ENCODE measurements around the gene VRTN. TPM values are rescaled to one million over a fixed set of nuclear protein-coding genes. Genes with fewer than 3 reads are reported as not detected.
A peak's percentile ranks its signal among the peaks of the same experiment; 100 is the strongest.

VRTN gene
- total RNA-seq: not detected

DNA sequence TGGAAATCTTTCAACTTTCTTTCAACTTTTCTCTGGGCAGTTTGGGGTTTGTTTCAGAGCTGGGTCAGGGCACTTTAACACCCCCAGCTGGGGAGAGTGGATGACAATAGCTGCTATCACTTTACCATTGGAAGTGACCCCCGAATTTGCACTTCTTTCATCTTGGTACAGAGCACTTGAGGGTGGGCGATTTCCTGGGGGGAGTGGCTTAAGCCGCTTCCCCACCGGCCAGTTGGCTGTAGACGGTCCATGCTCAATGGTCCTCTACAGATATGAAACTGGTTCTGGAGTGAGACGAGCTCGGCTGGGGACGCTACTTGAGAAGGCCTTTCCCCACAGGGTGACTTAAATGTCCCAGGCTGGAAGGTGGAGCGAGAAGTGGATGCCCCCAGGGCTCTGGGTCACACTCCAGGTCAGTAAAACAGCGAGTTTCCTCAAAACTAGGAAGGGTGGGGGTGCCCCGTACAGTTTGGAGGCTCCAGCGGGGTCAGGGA lies at the start of gene VRTN:
Gene VRTN (plus strand): TSS at position 231 of the 494 bp plus-strand sequence. CDS start 8,313 bp downstream, outside the sequence.
- H3K27me3 Mint-ChIP-seq: peaks cover 16% of the 10 kb centered on the region
- no peaks in the 10 kb centered on the region for H3K36me3 Mint-ChIP-seq
- H3K4me1 Mint-ChIP-seq: no peaks in the 10 kb centered on the region
- DNase-seq (no peak), ATAC-seq (ENCODE audit: low read depth) (no peak)
- H3K9me3 Mint-ChIP-seq: no peaks in the 10 kb centered on the region
- H3K27ac Mint-ChIP-seq: no peak within 1 kb of the TSS
- POLR2A ChIA-PET: no interaction called here
- no peak within 1 kb of the TSS for H3K4me3 Mint-ChIP-seq

GRCh38 chr14:74299061-74299545 lies 49.2 kb upstream of the VRTN start:
- Mint-ChIP-seq H3K27ac (peak overlapping the region; percentile 64), H3K4me3 (peak overlapping the region; percentile 2), H3K9me3 (no peaks in the 10 kb centered on the region), H3K4me1 (peaks cover 17% of the 10 kb centered on the region), H3K36me3 (peaks cover 3% of the 10 kb centered on the region), H3K27me3 (no peaks in the 10 kb centered on the region)
- POLR2A ChIA-PET: no interaction called here
- ATAC-seq (ENCODE audit: low read depth): no peak
- no peak for DNase-seq

GRCh38 chr14:74301594-74302151 lies 46.6 kb upstream of the VRTN start:
- POLR2A ChIA-PET: no interaction called here
- H3K4me1 Mint-ChIP-seq: peaks cover 17% of the 10 kb centered on the region
- no peak for ATAC-seq (ENCODE audit: low read depth)
- peak overlapping the region; percentile 99 for H3K4me3 Mint-ChIP-seq
- DNase-seq: no peak
- H3K36me3 Mint-ChIP-seq: peaks cover 3% of the 10 kb centered on the region
- peak overlapping the region; percentile 96 for H3K27ac Mint-ChIP-seq
- no peaks in the 10 kb centered on the region for H3K27me3 Mint-ChIP-seq
- no peaks in the 10 kb centered on the region for H3K9me3 Mint-ChIP-seq

DNA sequence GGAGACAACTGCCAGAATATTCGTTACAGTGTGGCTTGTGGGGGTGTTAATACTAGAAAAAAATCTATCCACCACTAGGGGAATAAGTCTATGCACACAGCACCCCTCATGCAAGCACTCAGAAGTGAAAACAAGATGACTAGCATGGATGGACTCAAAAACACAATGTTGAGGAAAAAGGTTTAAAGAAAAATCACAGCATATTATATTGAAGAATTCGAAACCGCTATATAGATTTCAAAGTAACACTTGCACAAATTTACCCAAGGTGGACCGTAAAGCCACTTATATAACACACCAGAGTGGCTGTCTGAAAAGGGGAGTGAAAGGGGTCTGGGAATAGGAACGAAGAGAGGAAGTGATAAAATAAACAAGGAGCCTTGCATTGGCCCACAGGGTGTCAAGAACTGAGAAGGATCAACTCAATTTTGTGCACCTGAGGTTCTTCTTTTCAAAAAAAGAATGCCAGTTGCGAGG lies 46.1 kb upstream of the VRTN start:
- H3K4me3 Mint-ChIP-seq: peak overlapping the region; percentile 99
- no peaks in the 10 kb centered on the region for H3K9me3 Mint-ChIP-seq
- no peaks in the 10 kb centered on the region for H3K27me3 Mint-ChIP-seq
- peak overlapping the region; percentile 96 for H3K27ac Mint-ChIP-seq
- peaks cover 3% of the 10 kb centered on the region for H3K36me3 Mint-ChIP-seq
- H3K4me1 Mint-ChIP-seq: peaks cover 17% of the 10 kb centered on the region
- no peak for DNase-seq
- ATAC-seq (ENCODE audit: low read depth): peak; percentile 72
- POLR2A ChIA-PET: interaction anchor here (0.7 to 1.1 kb wide), 2 partner anchors 62 to 100 kb away, joined by 3 read pairs; no protein-coding TSS in a partner anchor

- Mint-ChIP-seq H3K4me3 (peak within 1 kb of the TSS; percentile 99), H3K36me3 (peaks cover 3% of the 10 kb centered on the region), H3K27me3 (no peaks in the 10 kb centered on the region), H3K4me1 (peaks cover 17% of the 10 kb centered on the region), H3K27ac (peak within 1 kb of the TSS; percentile 96), H3K9me3 (no peaks in the 10 kb centered on the region)
- DNase-seq: peak; percentile 83
- POLR2A ChIA-PET: interaction anchor here (0.7 to 1.1 kb wide), 2 partner anchors 62 to 99 kb away, joined by 3 read pairs; no protein-coding TSS in a partner anchor
- ATAC-seq (ENCODE audit: low read depth): peak; percentile 94
Measured at GRCh38 chr14:74302634-74303569, 45.4 kb upstream of the VRTN start, which contains the start of gene ABCD4. Gene ABCD4, minus strand, starts transcription at chr14:74302934. Its CDS starts 22 bp downstream, at chr14:74302912.

DNA sequence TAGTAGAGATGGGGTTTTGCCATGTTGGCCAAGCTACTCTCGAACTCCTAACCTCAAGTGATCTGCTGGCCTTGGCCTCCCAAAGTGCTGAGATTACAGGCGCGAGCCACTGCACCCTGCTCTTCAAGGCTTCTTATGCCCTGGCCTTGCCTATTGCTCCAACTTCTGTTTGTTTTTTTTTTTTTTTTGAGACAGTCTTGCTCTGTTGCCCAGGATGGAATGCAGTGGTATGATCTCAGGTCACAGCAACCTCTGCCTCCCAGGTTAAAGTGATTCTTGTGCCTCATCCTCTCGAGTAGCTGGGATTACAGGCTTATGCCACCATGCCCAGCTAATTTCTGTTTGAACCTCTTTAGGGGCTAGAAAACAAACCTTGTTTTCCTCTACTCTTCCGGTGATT lies 39.6 kb upstream of the VRTN start:
- Mint-ChIP-seq H3K27me3 (peaks cover 2% of the 10 kb centered on the region), H3K4me1 (no peaks in the 10 kb centered on the region), H3K4me3 (no peak overlapping the region), H3K27ac (no peak overlapping the region), H3K9me3 (no peaks in the 10 kb centered on the region), H3K36me3 (no peaks in the 10 kb centered on the region)
- ATAC-seq (ENCODE audit: low read depth) (no peak), DNase-seq (no peak)
- POLR2A ChIA-PET: no interaction called here

GRCh38 chr14:74309125-74310022 lies 38.9 kb upstream of the VRTN start:
- POLR2A ChIA-PET: no interaction called here
- Mint-ChIP-seq H3K4me1 (no peaks in the 10 kb centered on the region), H3K27ac (no peak overlapping the region), H3K27me3 (peaks cover 2% of the 10 kb centered on the region), H3K9me3 (no peaks in the 10 kb centered on the region), H3K4me3 (no peak overlapping the region), H3K36me3 (no peaks in the 10 kb centered on the region)
- no peak for ATAC-seq (ENCODE audit: low read depth)
- DNase-seq: no peak

- no peak for DNase-seq
- H3K36me3 Mint-ChIP-seq: no peaks in the 10 kb centered on the region
- peaks cover 5% of the 10 kb centered on the region for H3K27me3 Mint-ChIP-seq
- no peak for ATAC-seq (ENCODE audit: low read depth)
- no peaks in the 10 kb centered on the region for H3K4me1 Mint-ChIP-seq
- no peak overlapping the region for H3K27ac Mint-ChIP-seq
- no peak overlapping the region for H3K4me3 Mint-ChIP-seq
- POLR2A ChIA-PET: no interaction called here
- H3K9me3 Mint-ChIP-seq: no peaks in the 10 kb centered on the region
Measured at GRCh38 chr14:74312161-74312560, 36.1 kb upstream of the VRTN start.

- H3K9me3 Mint-ChIP-seq: no peaks in the 10 kb centered on the region
- peaks cover 5% of the 10 kb centered on the region for H3K27me3 Mint-ChIP-seq
- no peak overlapping the region for H3K27ac Mint-ChIP-seq
- no peak for DNase-seq
- ATAC-seq (ENCODE audit: low read depth): no peak
- no peak overlapping the region for H3K4me3 Mint-ChIP-seq
- H3K36me3 Mint-ChIP-seq: no peaks in the 10 kb centered on the region
- H3K4me1 Mint-ChIP-seq: no peaks in the 10 kb centered on the region
- POLR2A ChIA-PET: no interaction called here
Measured at GRCh38 chr14:74313601-74314000, 34.7 kb upstream of the VRTN start.

- ATAC-seq (ENCODE audit: low read depth) (no peak), DNase-seq (no peak)
- no peak overlapping the region for H3K27ac Mint-ChIP-seq
- peaks cover 3% of the 10 kb centered on the region for H3K27me3 Mint-ChIP-seq
- POLR2A ChIA-PET: no interaction called here
- H3K4me1 Mint-ChIP-seq: no peaks in the 10 kb centered on the region
- H3K4me3 Mint-ChIP-seq: no peak overlapping the region
- no peaks in the 10 kb centered on the region for H3K9me3 Mint-ChIP-seq
- H3K36me3 Mint-ChIP-seq: no peaks in the 10 kb centered on the region
Measured at GRCh38 chr14:74314576-74314975, 33.7 kb upstream of the VRTN start.

GRCh38 chr14:74324931-74325361 lies 23.3 kb upstream of the VRTN start:
- H3K27ac Mint-ChIP-seq: no peak overlapping the region

DNA sequence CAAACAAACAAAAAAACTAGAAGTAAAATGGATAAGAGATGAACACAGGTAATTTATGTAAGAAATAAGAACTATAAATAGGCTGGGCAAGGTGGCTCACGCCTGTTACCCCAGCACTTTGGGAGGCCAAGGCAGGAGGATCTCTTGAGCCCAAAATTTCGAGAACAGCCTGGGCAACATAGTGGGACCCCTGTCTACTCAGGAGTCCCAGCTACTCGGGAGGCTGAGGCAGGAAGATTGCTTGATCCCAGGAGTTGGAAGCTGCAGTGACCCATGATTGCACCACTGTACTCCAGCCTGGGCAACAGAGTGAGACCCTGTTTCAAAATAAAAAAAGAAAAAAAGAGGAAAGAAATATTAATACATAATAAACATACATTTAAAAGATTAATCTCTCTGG lies 22.8 kb upstream of the VRTN start:
- Mint-ChIP-seq H3K4me3 (no peak overlapping the region), H3K27me3 (peaks cover 5% of the 10 kb centered on the region), H3K36me3 (no peaks in the 10 kb centered on the region), H3K4me1 (no peaks in the 10 kb centered on the region), H3K9me3 (no peaks in the 10 kb centered on the region), H3K27ac (no peak overlapping the region)
- DNase-seq: no peak
- no peak for ATAC-seq (ENCODE audit: low read depth)
- POLR2A ChIA-PET: no interaction called here

More at GRCh38 chr14:74324931-74325361, 23.3 kb upstream of the VRTN start:
- H3K36me3 Mint-ChIP-seq: no peaks in the 10 kb centered on the region
- H3K4me1 Mint-ChIP-seq: no peaks in the 10 kb centered on the region
- DNase-seq: no peak
- no peak overlapping the region for H3K4me3 Mint-ChIP-seq
- no peak for ATAC-seq (ENCODE audit: low read depth)
- H3K9me3 Mint-ChIP-seq: no peaks in the 10 kb centered on the region
- peaks cover 5% of the 10 kb centered on the region for H3K27me3 Mint-ChIP-seq
- POLR2A ChIA-PET: no interaction called here

All from activated naive CD8-positive, alpha-beta T cell treated with anti-CD3 and anti-CD28 coated beads, Interleukin-2, amount 10 ng/mL, durations not matched to agents 7 days and 5 days (primary cell).